HCT116 (cell line): ENCODE measurements around the gene ABR. TPM values are rescaled to one million over a fixed set of nuclear protein-coding genes. Genes with fewer than 3 reads are reported as not detected.

Experiments used
- ATAC-seq: fragments of 200-7000 bp; cut with Tn5 transposase; 2 replicates; pipeline ENCODE4 v1.9.1; 2020; ENCODE audit warnings: mild to moderate bottlenecking, moderate library complexity
- BruUV-seq: library from RNA; stranded (reverse); fragments of 400-500 nt; replicated peaks from 2 replicates; lab custom pipeline; 2021; lab: Mats Ljungman, UMichigan
- CTCF ChIA-PET: fragments of 300-600 bp; sonication (Branson Sonifier 250); formaldehyde crosslinking; loops from one replicate; lab custom pipeline; 2021; ENCODE audit warnings: antibody characterized with exemption; lab: Charles Lee
- POLR2A ChIA-PET: fragments of 300-600, 350-600 bp; sonication (Branson Sonifier 250); formaldehyde crosslinking; loops from one replicate; lab custom pipeline; 2021; ENCODE audit warnings: antibody characterized with exemption; lab: Charles Lee
- RAD21 ChIA-PET, 2 experiments: fragments of 300-600 bp; sonication (Branson Sonifier 250); formaldehyde crosslinking; loops; one replicate each; lab custom pipeline; 2023; ENCODE audit warnings: low total read pairs in 2 of 2; ENCODE audit not compliant: uncharacterized antibody in 2 of 2, unreplicated experiment in 2 of 2, low non-redundant PET in 1 of 2; lab: Charles Lee
- DNase-seq: peaks from one replicate; pipeline ENCODE4 v3.0.0-alpha.2; 2010; ENCODE audit warnings: low read depth, low spot score
- H2AFZ ChIP-seq: fragments of 200-600 bp; shearing (Covaris generic), sonication (generic); 2 replicates; pipeline ENCODE4 v1.6.1; 2017; ENCODE audit warnings: low read depth, mixed run types, mixed read lengths, antibody characterized with exemption, low read length; ENCODE audit not compliant: poor library complexity, severe bottlenecking
- H3K27ac ChIP-seq: 2 replicates; pipeline ENCODE4 v1.5.1; 2012; ENCODE audit warnings: low read depth, low read length
- H3K27me3 ChIP-seq: fragments of 200-600 bp; sonication (generic); 2 replicates; pipeline ENCODE4 v1.6.1; 2016; ENCODE audit warnings: mixed run types, low read length, mixed read lengths; ENCODE audit not compliant: insufficient read depth
- H3K36me3 ChIP-seq, 2 experiments: fragments of 200-500 bp in 1 of 2; fragments of 200-600 bp in 1 of 2; sonication (Bioruptor generic) in 1 of 2; sonication (generic) in 1 of 2; 2 replicates each; pipeline versions ENCODE4 v1.5.1 to v1.6.1; 2014 to 2016; ENCODE audit warnings: low read length in 2 of 2, inconsistent platforms in 1 of 2, mixed read lengths in 1 of 2, mixed run types in 1 of 2; ENCODE audit not compliant: insufficient read depth in 2 of 2, control insufficient read depth in 1 of 2
- H3K4me1 ChIP-seq, 2 experiments: fragments of 200-600 bp in 1 of 2; sonication (generic) in 1 of 2; 2 replicates each; pipeline versions ENCODE4 v1.5.1 to v1.6.1; 2012 to 2017; ENCODE audit warnings: low read length in 2 of 2, inconsistent platforms in 1 of 2, mild to moderate bottlenecking in 1 of 2, mixed read lengths in 1 of 2, mixed run types in 1 of 2, moderate library complexity in 1 of 2; ENCODE audit not compliant: insufficient read depth in 2 of 2, control insufficient read depth in 1 of 2
- H3K4me2 ChIP-seq: fragments of 200-600 bp; sonication (generic); 2 replicates; pipeline ENCODE4 v1.6.1; 2017; ENCODE audit warnings: mixed run types, low read length, mixed read lengths
- H3K4me3 ChIP-seq, 2 experiments: fragments of 200-600 bp in 1 of 2; sonication (generic) in 1 of 2; replicated peaks in 1 of 2; 2 replicates each; pipeline ENCODE4 v1.5.1; 2011 to 2016; ENCODE audit warnings: low read length in 2 of 2, control low read depth in 1 of 2, low read depth in 1 of 2, mild to moderate bottlenecking in 1 of 2, mixed read lengths in 1 of 2, mixed run types in 1 of 2
- H3K79me2 ChIP-seq: fragments of 200-600 bp; sonication (generic); 2 replicates; pipeline ENCODE4 v1.6.1; 2017; ENCODE audit warnings: mild to moderate bottlenecking, mixed run types, low read length, moderate library complexity, mixed read lengths; ENCODE audit not compliant: insufficient read depth
- H3K9ac ChIP-seq: fragments of 200-600 bp; sonication (generic); 2 replicates; pipeline ENCODE4 v1.6.1; 2016; ENCODE audit warnings: low read length, mixed read lengths
- H3K9me2 ChIP-seq: fragments of 200-600 bp; sonication (generic), shearing (Covaris generic); 2 replicates; pipeline ENCODE4 v1.6.1; 2017; ENCODE audit warnings: mixed run types, mild to moderate bottlenecking, moderate library complexity; ENCODE audit not compliant: insufficient read depth
- H3K9me3 ChIP-seq, 2 experiments: fragments of 200-500 bp in 1 of 2; fragments of 200-600 bp in 1 of 2; sonication (Bioruptor generic) in 1 of 2; sonication (generic) in 1 of 2; 2 replicates each; pipeline ENCODE4 v1.6.1; 2014 to 2017; ENCODE audit warnings: low read length in 2 of 2, mixed read lengths in 2 of 2, inconsistent platforms in 1 of 2, low read depth in 1 of 2, mild to moderate bottlenecking in 1 of 2, mixed run types in 1 of 2, moderate library complexity in 1 of 2; ENCODE audit not compliant: control insufficient read depth in 1 of 2, insufficient read depth in 1 of 2
- H4K20me1 ChIP-seq: fragments of 200-600 bp; sonication (generic), shearing (Covaris generic); 2 replicates; pipeline ENCODE4 v1.6.1; 2017; ENCODE audit warnings: mixed run types, mild to moderate bottlenecking, moderate library complexity; ENCODE audit not compliant: insufficient read depth
- CBX3 ChIP-seq: IDR thresholded peaks from 2 replicates; pipeline ENCODE4 v1.6.1; 2012; ENCODE audit warnings: low read depth
- CEBPB ChIP-seq: IDR thresholded peaks from 2 replicates; pipeline ENCODE4 v1.6.1; 2012; ENCODE audit warnings: low read depth
- EGR1 ChIP-seq: IDR thresholded peaks from 2 replicates; pipeline ENCODE4 v1.6.1; 2012; ENCODE audit warnings: low read depth
- EZH2 ChIP-seq: fragments of 200-600 bp; sonication (generic); IDR thresholded peaks from 2 replicates; pipeline ENCODE4 v1.6.1; 2017; ENCODE audit warnings: antibody characterized with exemption, mixed run types
- EZH2phosphoT487 ChIP-seq: fragments of 200-600 bp; IDR thresholded peaks from 2 replicates; pipeline ENCODE4 v1.6.1; 2018; ENCODE audit warnings: antibody characterized with exemption, borderline replicate concordance
- FOSL1 ChIP-seq: IDR thresholded peaks from 2 replicates; pipeline ENCODE4 v1.6.1; 2012; ENCODE audit warnings: low read depth
- POLR2A ChIP-seq: IDR thresholded peaks from 2 replicates; pipeline ENCODE4 v1.7.0; 2011; ENCODE audit warnings: borderline replicate concordance; ENCODE audit not compliant: insufficient read depth, insufficient read length; ENCODE audit errors: extremely low read depth
- RAD21 ChIP-seq: IDR thresholded peaks from 2 replicates; pipeline ENCODE4 v1.6.1; 2012; ENCODE audit warnings: low read depth, mild to moderate bottlenecking
- SIN3A ChIP-seq: IDR thresholded peaks from 2 replicates; pipeline ENCODE4 v1.6.1; 2012; ENCODE audit warnings: low read depth
- SP1 ChIP-seq: IDR thresholded peaks from 2 replicates; pipeline ENCODE4 v1.6.1; 2012; ENCODE audit warnings: low read depth
- YY1 ChIP-seq: IDR thresholded peaks from 2 replicates; pipeline ENCODE4 v1.6.1; 2011; ENCODE audit warnings: low read length, low read depth, moderate library complexity, mild to moderate bottlenecking; ENCODE audit not compliant: insufficient replicate concordance; ENCODE audit errors: extremely low read depth
- ZFX ChIP-seq: fragments of 450-650 bp; IDR thresholded peaks from 2 replicates; pipeline ENCODE4 v1.6.1; 2017
- ZNF274 ChIP-seq: fragments of 200-500 bp; sonication (Bioruptor generic); IDR thresholded peaks from 2 replicates; pipeline ENCODE4 v1.6.1; 2014; ENCODE audit warnings: mild to moderate bottlenecking, low read depth, low read length, inconsistent platforms
- intact Hi-C: fragments of 100-400 bp; cut with micrococcal nuclease; formaldehyde crosslinking; loops from 2 replicates; pipeline ENCODE4 v1.10.0; 2022
- total RNA-seq: library from RNA; stranded (reverse); gene quantifications from one replicate; pipeline ENCODE4 v1.2.1, GENCODE V29; 2021; ENCODE audit not compliant: unreplicated experiment
- TF ChIP-seq, protein P1 (sequence below): IDR thresholded peaks from 2 replicates; pipeline ENCODE4 v1.6.1; 2012
- TF ChIP-seq, protein P2 (sequence below): IDR thresholded peaks from 2 replicates; pipeline ENCODE4 v1.6.1; 2012
- TF ChIP-seq, protein P3 (sequence below), 3 experiments: fragments of 200-600 bp in 1 of 3; sonication (generic) in 1 of 3; IDR thresholded peaks in 2 of 3; conservative IDR thresholded peaks in 1 of 3; 2 replicates each; pipeline ENCODE4 v1.5.1; 2012 to 2017; ENCODE audit warnings: low read depth in 2 of 3, low read length in 2 of 3, antibody characterized with exemption in 1 of 3, borderline replicate concordance in 1 of 3, control low read depth in 1 of 3, mild to moderate bottlenecking in 1 of 3, mixed read lengths in 1 of 3, mixed run types in 1 of 3, moderate library complexity in 1 of 3; ENCODE audit not compliant: insufficient read depth in 1 of 3

Gene ABR
- total RNA-seq, 1 experiment from 2014 or later = 58.5 TPM

DNA sequence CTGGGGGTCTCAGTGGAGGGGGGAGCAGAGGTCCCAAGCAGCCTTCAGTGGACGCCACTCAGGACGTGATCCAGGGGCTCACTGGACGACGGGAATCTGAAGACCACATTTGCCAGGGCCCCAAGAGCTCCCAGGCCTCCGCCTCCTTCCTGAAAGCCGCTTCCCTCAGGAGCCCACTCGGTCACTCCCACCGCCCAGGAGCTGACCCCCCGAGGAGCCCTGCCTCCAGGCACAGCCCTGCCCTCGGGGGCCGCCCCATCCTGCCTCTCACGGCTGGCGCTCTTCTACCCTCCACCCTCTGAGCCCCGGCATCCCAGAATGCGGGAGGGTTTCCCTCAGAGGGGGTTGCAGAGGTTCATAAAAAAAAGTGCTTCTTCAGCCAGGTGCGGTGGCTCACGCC is 158.6 kb downstream of the ABR start:
- Histone ChIP-seq H4K20me1 (no peaks in the 10 kb centered on the region), H3K36me3 (no peaks in the 10 kb centered on the region), H3K4me3 (no peak overlapping the region), H3K27ac (no peak overlapping the region), H3K79me2 (no peaks in the 10 kb centered on the region), H3K27me3 (no peaks in the 10 kb centered on the region), H3K4me1 (no peaks in the 10 kb centered on the region), H3K9me2 (no peaks in the 10 kb centered on the region), H3K9ac (no peak overlapping the region), H2AFZ (no peak overlapping the region), H3K4me2 (no peak overlapping the region), H3K9me3 (no peaks in the 10 kb centered on the region)
- ChIA-PET RAD21 (no interaction called here), POLR2A (no interaction called here), CTCF (no interaction called here)
- BruUV-seq = no TSS peak
- intact Hi-C loops = no loop called here
- no peak for ATAC-seq
- no peak for DNase-seq
- TF ChIP-seq CEBPB (no peak), CBX3 (no peak), EZH2 (no peak), EGR1 (no peak), FOSL1 (no peak), SIN3A (no peak), EZH2phosphoT487 (no peak), SP1 (no peak), ZFX (no peak), RAD21 (no peak), ZNF274 (no peak), YY1 (no peak), POLR2A (no peak)
- TF ChIP-seq, protein P1, sequence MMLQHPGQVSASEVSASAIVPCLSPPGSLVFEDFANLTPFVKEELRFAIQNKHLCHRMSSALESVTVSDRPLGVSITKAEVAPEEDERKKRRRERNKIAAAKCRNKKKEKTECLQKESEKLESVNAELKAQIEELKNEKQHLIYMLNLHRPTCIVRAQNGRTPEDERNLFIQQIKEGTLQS = no peak
- TF ChIP-seq, protein P2, sequence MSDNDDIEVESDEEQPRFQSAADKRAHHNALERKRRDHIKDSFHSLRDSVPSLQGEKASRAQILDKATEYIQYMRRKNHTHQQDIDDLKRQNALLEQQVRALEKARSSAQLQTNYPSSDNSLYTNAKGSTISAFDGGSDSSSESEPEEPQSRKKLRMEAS = no peak
- TF ChIP-seq, protein P3, sequence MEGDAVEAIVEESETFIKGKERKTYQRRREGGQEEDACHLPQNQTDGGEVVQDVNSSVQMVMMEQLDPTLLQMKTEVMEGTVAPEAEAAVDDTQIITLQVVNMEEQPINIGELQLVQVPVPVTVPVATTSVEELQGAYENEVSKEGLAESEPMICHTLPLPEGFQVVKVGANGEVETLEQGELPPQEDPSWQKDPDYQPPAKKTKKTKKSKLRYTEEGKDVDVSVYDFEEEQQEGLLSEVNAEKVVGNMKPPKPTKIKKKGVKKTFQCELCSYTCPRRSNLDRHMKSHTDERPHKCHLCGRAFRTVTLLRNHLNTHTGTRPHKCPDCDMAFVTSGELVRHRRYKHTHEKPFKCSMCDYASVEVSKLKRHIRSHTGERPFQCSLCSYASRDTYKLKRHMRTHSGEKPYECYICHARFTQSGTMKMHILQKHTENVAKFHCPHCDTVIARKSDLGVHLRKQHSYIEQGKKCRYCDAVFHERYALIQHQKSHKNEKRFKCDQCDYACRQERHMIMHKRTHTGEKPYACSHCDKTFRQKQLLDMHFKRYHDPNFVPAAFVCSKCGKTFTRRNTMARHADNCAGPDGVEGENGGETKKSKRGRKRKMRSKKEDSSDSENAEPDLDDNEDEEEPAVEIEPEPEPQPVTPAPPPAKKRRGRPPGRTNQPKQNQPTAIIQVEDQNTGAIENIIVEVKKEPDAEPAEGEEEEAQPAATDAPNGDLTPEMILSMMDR (IDR thresholded peaks at IDR 0.05 in 2 of 3, conservative IDR thresholded peaks at IDR 0.05 in 1 of 3; ENCODE audit: borderline replicate concordance in 1 of 3, insufficient read depth in 1 of 3, low read depth in 2 of 3, low read length in 2 of 3) = no peak
